Mesenchymal stem cell (in vitro differentiated cells and primary cell): ENCODE results near the gene ATG7.

Experiments
- DNase-seq: peaks from one replicate; pipeline ENCODE4 v3.0.0-alpha.2; 2013
- H2AFZ ChIP-seq: one replicate; pipeline ENCODE4 v1.6.1; 2013; ENCODE audit warnings: low read depth, mild to moderate bottlenecking, control low read depth, inconsistent platforms, low read length, moderate library complexity
- H2AK5ac ChIP-seq: 2 replicates; pipeline ENCODE4 v1.6.1; 2013; ENCODE audit warnings: low read length, moderate library complexity, mild to moderate bottlenecking, inconsistent platforms; ENCODE audit not compliant: severe bottlenecking
- H2BK120ac ChIP-seq: one replicate; pipeline ENCODE4 v1.6.1; 2013; ENCODE audit warnings: low read depth, mild to moderate bottlenecking, inconsistent platforms, low read length, moderate library complexity
- H2BK12ac ChIP-seq, 2 experiments: one replicate each; pipeline ENCODE4 v1.6.1; 2013; ENCODE audit warnings: inconsistent platforms in 2 of 2, low read length in 2 of 2, mild to moderate bottlenecking in 2 of 2, moderate library complexity in 2 of 2, control low read depth in 1 of 2
- H2BK15ac ChIP-seq: one replicate; pipeline ENCODE4 v1.6.1; 2013; ENCODE audit warnings: mild to moderate bottlenecking, low read depth, inconsistent platforms; ENCODE audit not compliant: poor library complexity, severe bottlenecking
- H2BK5ac ChIP-seq: 2 replicates; pipeline ENCODE4 v1.6.1; 2013; ENCODE audit warnings: low read depth, mild to moderate bottlenecking, low read length, control low read depth, inconsistent platforms; ENCODE audit not compliant: poor library complexity, severe bottlenecking
- H3K14ac ChIP-seq, 2 experiments: one replicate each; pipeline ENCODE4 v1.6.1; 2013; ENCODE audit warnings: inconsistent platforms in 2 of 2, low read length in 2 of 2, control low read depth in 1 of 2, mild to moderate bottlenecking in 1 of 2, moderate library complexity in 1 of 2
- H3K18ac ChIP-seq, 2 experiments: one replicate each; pipeline ENCODE4 v1.6.1; 2013; ENCODE audit warnings: inconsistent platforms in 2 of 2, low read length in 2 of 2, control low read depth in 1 of 2, low read depth in 1 of 2, mild to moderate bottlenecking in 1 of 2
- H3K23ac ChIP-seq, 2 experiments: one replicate each; pipeline ENCODE4 v1.6.1; 2013; ENCODE audit warnings: inconsistent platforms in 2 of 2, low read length in 2 of 2, mild to moderate bottlenecking in 2 of 2, moderate library complexity in 2 of 2, control low read depth in 1 of 2
- H3K27ac ChIP-seq: 2 replicates; pipeline ENCODE4 v1.5.1; 2013; ENCODE audit warnings: mild to moderate bottlenecking, moderate library complexity, low read length, control low read depth, inconsistent platforms; ENCODE audit not compliant: poor library complexity, severe bottlenecking
- H3K27me3 ChIP-seq, 2 experiments: 2 replicates each; pipeline versions ENCODE4 v1.6.1 to v1.7.0; 2013; ENCODE audit warnings: low read length in 2 of 2, mild to moderate bottlenecking in 2 of 2, moderate library complexity in 2 of 2, control low read depth in 1 of 2, inconsistent platforms in 1 of 2; ENCODE audit not compliant: control insufficient read depth in 1 of 2, insufficient read depth in 1 of 2
- H3K36me3 ChIP-seq, 2 experiments: 2 replicates each; pipeline versions ENCODE4 v1.6.1 to v1.7.0; 2013; ENCODE audit warnings: low read length in 2 of 2, control low read depth in 1 of 2, inconsistent platforms in 1 of 2, low read depth in 1 of 2, mild to moderate bottlenecking in 1 of 2; ENCODE audit not compliant: insufficient read depth in 2 of 2, control insufficient read depth in 1 of 2
- H3K4ac ChIP-seq, 2 experiments: one replicate each; pipeline ENCODE4 v1.6.1; 2013; ENCODE audit warnings: inconsistent platforms in 2 of 2, low read length in 2 of 2, mild to moderate bottlenecking in 2 of 2, moderate library complexity in 2 of 2, control low read depth in 1 of 2, low read depth in 1 of 2
- H3K4me1 ChIP-seq: 2 replicates; pipeline ENCODE4 v1.6.1; 2013; ENCODE audit warnings: low read depth, low read length, control low read depth; ENCODE audit not compliant: control insufficient read depth, insufficient read depth
- H3K4me2 ChIP-seq: 2 replicates; pipeline ENCODE4 v1.6.1; 2013; ENCODE audit warnings: low read length, mild to moderate bottlenecking, inconsistent platforms; ENCODE audit not compliant: poor library complexity, severe bottlenecking
- H3K4me3 ChIP-seq, 2 experiments: 2 replicates each; pipeline versions ENCODE4 v1.5.1 to v1.7.0; 2013; ENCODE audit warnings: low read length in 2 of 2, mild to moderate bottlenecking in 2 of 2, control low read depth in 1 of 2, low read depth in 1 of 2; ENCODE audit not compliant: insufficient read depth in 1 of 2
- H3K79me1 ChIP-seq: replicated peaks from 2 replicates; pipeline ENCODE4 v1.6.1; 2013; ENCODE audit warnings: mild to moderate bottlenecking, control low read depth, low read length, inconsistent platforms; ENCODE audit not compliant: poor library complexity, severe bottlenecking
- H3K9ac ChIP-seq: 2 replicates; pipeline ENCODE4 v1.7.0; 2013; ENCODE audit warnings: mild to moderate bottlenecking, low read length, moderate library complexity
- H3K9me3 ChIP-seq: 2 replicates; pipeline ENCODE4 v1.7.0; 2013; ENCODE audit warnings: mild to moderate bottlenecking, low read length; ENCODE audit not compliant: control insufficient read depth
- H4K8ac ChIP-seq: one replicate; pipeline ENCODE4 v1.6.1; 2013; ENCODE audit warnings: inconsistent platforms, mild to moderate bottlenecking, low read length, moderate library complexity
- H4K91ac ChIP-seq: one replicate; pipeline ENCODE4 v1.6.1; 2013; ENCODE audit warnings: mild to moderate bottlenecking, low read length, inconsistent platforms
- WGBS: methylation state at CpG from one replicate; pipeline ENCODE4 v1.1.7; 2013; ENCODE audit warnings: mixed read lengths; 5-methylcytosine and 5-hydroxymethylcytosine counted together

The ATG7 gene

GRCh38 chr3:11588755-11589154 lies 316.6 kb downstream of the ATG7 start:
- Histone ChIP-seq H4K8ac (no peak overlapping the region), H3K79me1 (no peaks in the 10 kb centered on the region), H2AFZ (no peak overlapping the region), H4K91ac (no peak overlapping the region), H3K23ac (no peak overlapping the region), H2BK12ac (no peak overlapping the region), H2BK5ac (no peak overlapping the region), H3K36me3 (peaks cover 9 to 18% of the 10 kb centered on the region in 2 experiments), H2AK5ac (no peak overlapping the region), H3K14ac (no peak overlapping the region), H2BK120ac (no peak overlapping the region), H3K27ac (no peak overlapping the region), H3K4me3 (no peak overlapping the region), H3K27me3 (no peaks in the 10 kb centered on the region), H2BK15ac (no peak overlapping the region), H3K4ac (no peak overlapping the region), H3K4me2 (no peak overlapping the region), H3K9me3 (no peaks in the 10 kb centered on the region), H3K4me1 (peaks cover 31% of the 10 kb centered on the region), H3K18ac (no peak overlapping the region), H3K9ac (no peak overlapping the region)
- WGBS: 67% methylated on average over 3 of the region's 3 CpGs
- DNase-seq: no peak

GRCh38 chr3:11589706-11590105 lies 317.5 kb downstream of the ATG7 start:
- no peak overlapping the region for H3K4me3 ChIP-seq
- H2BK5ac ChIP-seq: no peak overlapping the region
- H3K27ac ChIP-seq: peak overlapping the region; percentile 93
- H3K79me1 ChIP-seq: no peaks in the 10 kb centered on the region
- H3K9me3 ChIP-seq: no peaks in the 10 kb centered on the region
- no peaks in the 10 kb centered on the region for H3K27me3 ChIP-seq
- peaks cover 9 to 27% of the 10 kb centered on the region in 2 experiments for H3K36me3 ChIP-seq
- H3K4ac ChIP-seq: no peak overlapping the region
- no peak overlapping the region for H4K91ac ChIP-seq
- no peak overlapping the region for H3K14ac ChIP-seq
- WGBS: 86% methylated on average over 10 of the region's 11 CpGs
- H3K4me2 ChIP-seq: no peak overlapping the region
- H2AK5ac ChIP-seq: no peak overlapping the region
- H2AFZ ChIP-seq: no peak overlapping the region
- no peak overlapping the region for H4K8ac ChIP-seq
- no peak overlapping the region for H2BK15ac ChIP-seq
- H3K9ac ChIP-seq: no peak overlapping the region
- H3K4me1 ChIP-seq: peaks cover 31% of the 10 kb centered on the region
- H3K18ac ChIP-seq: no peak overlapping the region
- H2BK120ac ChIP-seq: no peak overlapping the region
- no peak overlapping the region for H3K23ac ChIP-seq
- H2BK12ac ChIP-seq: no peak overlapping the region
- no peak for DNase-seq

GRCh38 chr3:11591002-11591355 lies 318.8 kb downstream of the ATG7 start:
- H3K9ac ChIP-seq: peak overlapping the region; percentile 82
- peak overlapping the region in 1 of 2 experiments; percentile 22 for H3K4ac ChIP-seq
- H3K23ac ChIP-seq: no peak overlapping the region
- peak overlapping the region; percentile 13 for H3K4me2 ChIP-seq
- H2AK5ac ChIP-seq: no peak overlapping the region
- H4K91ac ChIP-seq: no peak overlapping the region
- peak overlapping the region in 1 of 2 experiments; percentile 50 for H3K4me3 ChIP-seq
- WGBS: 17% methylated on average over 7 of the region's 7 CpGs
- H3K4me1 ChIP-seq: peaks cover 25% of the 10 kb centered on the region
- H2BK120ac ChIP-seq: peak overlapping the region; percentile 39
- H3K27ac ChIP-seq: peak overlapping the region; percentile 93
- no peak overlapping the region for H2BK12ac ChIP-seq
- H4K8ac ChIP-seq: no peak overlapping the region
- no peak overlapping the region for H3K14ac ChIP-seq
- H3K9me3 ChIP-seq: no peaks in the 10 kb centered on the region
- H3K18ac ChIP-seq: peak overlapping the region; percentile 34 to 75
- peak; percentile 70 for DNase-seq
- no peaks in the 10 kb centered on the region for H3K79me1 ChIP-seq
- H3K36me3 ChIP-seq: peaks cover 9 to 27% of the 10 kb centered on the region in 2 experiments
- no peak overlapping the region for H2BK5ac ChIP-seq
- H2BK15ac ChIP-seq: peak overlapping the region; percentile 44
- no peak overlapping the region for H2AFZ ChIP-seq
- no peaks in the 10 kb centered on the region for H3K27me3 ChIP-seq

GRCh38 chr3:11591391-11592282 lies 319.4 kb downstream of the ATG7 start:
- H3K9me3 ChIP-seq: no peaks in the 10 kb centered on the region
- no peak overlapping the region for H3K14ac ChIP-seq

More at GRCh38 chr3:11591391-11592282, 319.4 kb downstream of the ATG7 start:
- Histone ChIP-seq H3K23ac (no peak overlapping the region), H3K27ac (peak overlapping the region; percentile 93), H3K18ac (peak overlapping the region; percentile 34 to 75), H2BK12ac (no peak overlapping the region), H3K4me2 (peak overlapping the region; percentile 13), H3K4me1 (peaks cover 25% of the 10 kb centered on the region), H3K4ac (peak overlapping the region; percentile 22 to 57), H2AFZ (no peak overlapping the region), H3K79me1 (no peaks in the 10 kb centered on the region), H4K91ac (no peak overlapping the region), H2AK5ac (no peak overlapping the region), H2BK15ac (peak overlapping the region; percentile 44), H3K27me3 (no peaks in the 10 kb centered on the region), H4K8ac (peak overlapping the region; percentile 45), H3K4me3 (peak overlapping the region in 1 of 2 experiments; percentile 50), H2BK120ac (peak overlapping the region; percentile 39), H2BK5ac (no peak overlapping the region), H3K36me3 (peaks cover 9 to 24% of the 10 kb centered on the region in 2 experiments), H3K9ac (peak overlapping the region; percentile 82)
- DNase-seq: peak; percentile 85
- WGBS: 5% methylated on average over 7 of the region's 9 CpGs
